Mucosa of descending colon (tissue), 3 donors: ENCODE data around the gene GOLGA6L2. TPM values are rescaled to one million over a fixed set of nuclear protein-coding genes. Genes with fewer than 3 reads are reported as not detected.

Experiments
- ATAC-seq: fragments of 200-7000 bp; cut with Tn5 transposase; one replicate; pipeline ENCODE4 v1.9.1; 2020; ENCODE audit warnings: mild to moderate bottlenecking, moderate library complexity
- DNase-seq, 3 donors: peaks; one replicate each; pipeline ENCODE4 v3.0.0-alpha.2; 2020
- H3K36me3 ChIP-seq: fragments of 200-600 bp; one replicate; pipeline ENCODE4 v1.8.0; 2021; ENCODE audit warnings: low read depth, mild to moderate bottlenecking
- H3K4me1 ChIP-seq: fragments of 200-600 bp; one replicate; pipeline ENCODE4 v1.8.0; 2021; ENCODE audit warnings: low read depth, mild to moderate bottlenecking
- H3K4me3 ChIP-seq: fragments of 200-600 bp; one replicate; pipeline ENCODE4 v1.8.0; 2021; ENCODE audit warnings: mild to moderate bottlenecking
- H3K9me3 ChIP-seq: fragments of 200-600 bp; one replicate; pipeline ENCODE4 v1.8.0; 2021; ENCODE audit warnings: mild to moderate bottlenecking
- CTCF ChIP-seq: fragments of 200-600 bp; IDR thresholded peaks from one replicate; pipeline ENCODE4 v1.8.0; 2022; ENCODE audit warnings: antibody characterized with exemption, mild to moderate bottlenecking
- intact Hi-C, 2 donors: fragments of 100-400 bp; cut with DNase I in 1 of 2; cut with micrococcal nuclease in 1 of 2; formaldehyde crosslinking; loops; one replicate each; pipeline versions ENCODE4 v1.11.0 to v1.11.1; 2022; cut with DNase I, micrococcal nuclease
- total RNA-seq, 3 donors: library from RNA; stranded (reverse); fragmentation: NEBNext Ultra II Directional in 2 of 3; extraction: Animal tissue kit (Norgen Biotek cat#: 25700) in 2 of 3; gene quantifications; one replicate each; pipeline versions ENCODE4 v1.2.1 to v1.2.4, GENCODE V29; 2021 to 2023
- donor health status: DM: no; HTN: no; CAD: no; lungs with moderate emphysema.
- donor health status: DM: no; HTN: no; CAD: no.
- donor health status: DM: no; HTN: yes; CAD: no.

The GOLGA6L2 gene
- total RNA-seq, 3 donors from 2014 or later: not detected

DNA sequence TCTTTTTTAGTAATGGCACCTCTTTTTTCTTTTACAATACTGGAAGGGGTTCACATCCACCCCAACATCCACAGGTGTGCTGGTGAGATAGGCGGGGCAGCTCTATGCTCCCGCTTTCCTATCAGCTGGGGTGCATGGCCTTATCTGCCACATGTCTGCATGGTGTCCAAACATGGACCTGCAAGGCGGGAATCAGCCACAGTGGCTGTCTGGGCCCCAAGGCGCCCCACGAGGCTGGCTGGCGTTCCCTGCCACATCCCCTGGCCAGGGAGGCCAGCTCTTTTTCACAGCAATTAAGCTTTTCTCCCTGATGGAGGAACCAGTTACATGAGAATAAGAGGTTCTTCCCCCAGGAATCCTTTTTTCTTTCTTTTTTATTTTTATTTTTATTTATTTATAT, 30.9 kb upstream of the GOLGA6L2 start:
- intact Hi-C loops: no loop called here
- no peak for TF ChIP-seq CTCF
- DNase-seq (no peak), ATAC-seq (no peak)
- no peaks in the 10 kb centered on the region for H3K36me3 ChIP-seq
- H3K4me3 ChIP-seq: no peak overlapping the region
- H3K4me1 ChIP-seq: no peaks in the 10 kb centered on the region
- no peaks in the 10 kb centered on the region for H3K9me3 ChIP-seq

GRCh38 chr15:23472678-23473077, 25.6 kb upstream of the GOLGA6L2 start:
- no peak for ATAC-seq
- intact Hi-C loops: no loop called here
- DNase-seq: no peak
- Histone ChIP-seq H3K4me1 (no peaks in the 10 kb centered on the region), H3K4me3 (no peak overlapping the region), H3K36me3 (no peaks in the 10 kb centered on the region), H3K9me3 (no peaks in the 10 kb centered on the region)
- no peak for TF ChIP-seq CTCF

GRCh38 chr15:23472033-23472432, 25.0 kb upstream of the GOLGA6L2 start:
- intact Hi-C loops: no loop called here
- Histone ChIP-seq H3K4me3 (no peak overlapping the region), H3K9me3 (no peaks in the 10 kb centered on the region), H3K4me1 (no peaks in the 10 kb centered on the region), H3K36me3 (no peaks in the 10 kb centered on the region)
- no peak for DNase-seq
- no peak for ATAC-seq
- TF ChIP-seq CTCF: no peak

DNA sequence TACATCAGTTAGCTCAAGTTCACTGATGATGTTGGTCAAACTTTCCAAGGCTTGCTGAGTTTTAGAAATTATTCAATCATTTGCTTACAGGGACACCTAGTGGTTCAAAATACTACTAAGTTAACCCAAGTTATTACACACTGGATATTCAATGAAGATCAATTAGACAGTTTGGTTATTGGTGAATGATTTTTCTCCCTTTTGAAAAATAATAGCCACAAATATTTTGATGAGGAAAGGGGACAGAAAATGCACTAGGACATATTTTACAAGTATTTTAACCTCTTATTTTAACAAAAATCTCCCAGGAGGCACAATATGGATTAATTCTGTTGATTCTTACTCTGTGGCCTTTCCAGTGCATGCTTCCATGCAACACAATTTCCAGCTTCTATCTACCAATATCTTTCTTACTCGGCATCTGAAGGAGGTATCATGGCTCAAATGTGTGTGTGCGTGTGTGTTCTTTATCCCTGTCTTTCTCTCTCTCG, 20.1 kb upstream of the GOLGA6L2 start:
- intact Hi-C loops: no loop called here
- H3K4me1 ChIP-seq: no peaks in the 10 kb centered on the region
- DNase-seq: no peak
- H3K9me3 ChIP-seq: no peaks in the 10 kb centered on the region
- no peak for TF ChIP-seq CTCF
- no peaks in the 10 kb centered on the region for H3K36me3 ChIP-seq
- no peak overlapping the region for H3K4me3 ChIP-seq
- no peak for ATAC-seq

GRCh38 chr15:23457890-23458289, 10.8 kb upstream of the GOLGA6L2 start:
- Histone ChIP-seq H3K36me3 (no peaks in the 10 kb centered on the region), H3K4me3 (no peak overlapping the region), H3K9me3 (no peaks in the 10 kb centered on the region), H3K4me1 (no peaks in the 10 kb centered on the region)
- DNase-seq: no peak
- no peak for TF ChIP-seq CTCF
- intact Hi-C loops: no loop called here
- ATAC-seq: no peak
